Stimulated activated CD4-positive, alpha-beta T cell treated with anti-CD3 and anti-CD28 coated beads, Interleukin-4, amount 100 ng/mL, for 24 hours (primary cell): ENCODE measurements around the gene ALDH5A1.
A peak's percentile ranks its signal among the peaks of the same experiment; 100 is the strongest.

Source experiments
- DNase-seq: peaks from one replicate; pipeline ENCODE4 v3.0.0-alpha.2; 2020

Gene ALDH5A1

GRCh38 chr6:24534329-24534728 is 39.6 kb downstream of the ALDH5A1 start:
- DNase-seq: no peak

- DNase-seq: no peak
Observed at GRCh38 chr6:24535210-24535609, 40.4 kb downstream of the ALDH5A1 start.

GRCh38 chr6:24536466-24536865 is 41.7 kb downstream of the ALDH5A1 start:
- DNase-seq: no peak

GRCh38 chr6:24537082-24537699 is 42.4 kb downstream of the ALDH5A1 start:
- no peak for DNase-seq

- no peak for DNase-seq
Observed at GRCh38 chr6:24537771-24538385, 43.1 kb downstream of the ALDH5A1 start.

GRCh38 chr6:24539416-24539815 is 44.6 kb downstream of the ALDH5A1 start:
- no peak for DNase-seq

- no peak for DNase-seq
Observed at GRCh38 chr6:24540197-24540596, 45.4 kb downstream of the ALDH5A1 start.

- no peak for DNase-seq
Observed at GRCh38 chr6:24543683-24544082, 48.9 kb downstream of the ALDH5A1 start.

GRCh38 chr6:24545183-24545582 is 50.4 kb downstream of the ALDH5A1 start:
- no peak for DNase-seq

- no peak for DNase-seq
Observed at GRCh38 chr6:24545691-24546090, 50.9 kb downstream of the ALDH5A1 start.

- DNase-seq: no peak
Observed at GRCh38 chr6:24546439-24546838, 51.7 kb downstream of the ALDH5A1 start.

- peak; percentile 52 for DNase-seq
Observed at GRCh38 chr6:24547243-24547642, 52.5 kb downstream of the ALDH5A1 start.

GRCh38 chr6:24549158-24549557 is 54.4 kb downstream of the ALDH5A1 start:
- no peak for DNase-seq

GRCh38 chr6:24549674-24550353 is 55.0 kb downstream of the ALDH5A1 start:
- DNase-seq: no peak

GRCh38 chr6:24551139-24551538 is 56.4 kb downstream of the ALDH5A1 start:
- DNase-seq: no peak

GRCh38 chr6:24554474-24554873 is 59.7 kb downstream of the ALDH5A1 start:
- DNase-seq: no peak

- no peak for DNase-seq
Observed at GRCh38 chr6:24558516-24558915, 63.7 kb downstream of the ALDH5A1 start.

- no peak for DNase-seq
Observed at GRCh38 chr6:24564081-24564480, 69.3 kb downstream of the ALDH5A1 start.

GRCh38 chr6:24565196-24565595 is 70.4 kb downstream of the ALDH5A1 start:
- DNase-seq: no peak

- no peak for DNase-seq
Observed at GRCh38 chr6:24566020-24566767, 71.4 kb downstream of the ALDH5A1 start.

- no peak for DNase-seq
Observed at GRCh38 chr6:24568683-24569082, 73.9 kb downstream of the ALDH5A1 start.

- no peak for DNase-seq
Observed at GRCh38 chr6:24569811-24570210, 75.0 kb downstream of the ALDH5A1 start.

- no peak for DNase-seq
Observed at GRCh38 chr6:24571361-24571760, 76.6 kb downstream of the ALDH5A1 start.

- no peak for DNase-seq
Observed at GRCh38 chr6:24574809-24575208, 80.0 kb downstream of the ALDH5A1 start.
